Neuronal stem cell (in vitro differentiated cells): Measurements from ENCODE around the gene PROP1.

Source experiments
- DNase-seq: peaks from one replicate; pipeline ENCODE4 v3.0.0-alpha.2; 2013; ENCODE audit warnings: low spot score
- H2AFZ ChIP-seq: one replicate; pipeline ENCODE4 v1.6.1; 2013; ENCODE audit warnings: mild to moderate bottlenecking, low read length, inconsistent platforms
- H2AK5ac ChIP-seq: 2 replicates; pipeline ENCODE4 v1.6.1; 2013; ENCODE audit warnings: low read depth, mild to moderate bottlenecking, inconsistent platforms, low read length, moderate library complexity, mixed read lengths
- H2BK120ac ChIP-seq: 2 replicates; pipeline ENCODE4 v1.6.1; 2013; ENCODE audit warnings: low read depth, mild to moderate bottlenecking, inconsistent platforms, low read length, moderate library complexity, mixed read lengths
- H2BK12ac ChIP-seq: one replicate; pipeline ENCODE4 v1.6.1; 2013; ENCODE audit warnings: low read length, inconsistent platforms
- H2BK15ac ChIP-seq: 2 replicates; pipeline ENCODE4 v1.6.1; 2013; ENCODE audit warnings: mild to moderate bottlenecking, low read length, inconsistent platforms, mixed read lengths
- H2BK5ac ChIP-seq: one replicate; pipeline ENCODE4 v1.6.1; 2013; ENCODE audit warnings: inconsistent platforms, mild to moderate bottlenecking, low read length, moderate library complexity
- H3K14ac ChIP-seq: one replicate; pipeline ENCODE4 v1.6.1; 2013; ENCODE audit warnings: low read length, inconsistent platforms
- H3K18ac ChIP-seq: 2 replicates; pipeline ENCODE4 v1.6.1; 2013; ENCODE audit warnings: low read length, inconsistent platforms
- H3K23ac ChIP-seq: 2 replicates; pipeline ENCODE4 v1.6.1; 2013; ENCODE audit warnings: low read depth, mild to moderate bottlenecking, mixed read lengths, low read length, inconsistent platforms; ENCODE audit not compliant: poor library complexity
- H3K27ac ChIP-seq: replicated peaks from 3 replicates; pipeline ENCODE4 v1.5.1; 2013; ENCODE audit warnings: low read length, inconsistent platforms
- H3K27me3 ChIP-seq, 3 experiments: 2 replicates each; pipeline ENCODE4 v1.6.1; 2013; ENCODE audit warnings: low read length in 3 of 3, mild to moderate bottlenecking in 2 of 3, inconsistent platforms in 1 of 3, low read depth in 1 of 3, mixed read lengths in 1 of 3, moderate library complexity in 1 of 3; ENCODE audit not compliant: control insufficient read depth in 3 of 3, insufficient read depth in 3 of 3
- H3K36me3 ChIP-seq, 2 donors: replicated peaks in 1 of 2; 2 replicates each; pipeline ENCODE4 v1.6.1; 2013; ENCODE audit warnings: low read length in 2 of 2; ENCODE audit not compliant: control insufficient read depth in 2 of 2, insufficient read depth in 2 of 2
- H3K4ac ChIP-seq: 2 replicates; pipeline ENCODE4 v1.6.1; 2013; ENCODE audit warnings: inconsistent platforms, mild to moderate bottlenecking, low read length, moderate library complexity
- H3K4me1 ChIP-seq, 2 donors: 1 replicate in 1 of 2; 2 replicates in 1 of 2; pipeline ENCODE4 v1.6.1; 2013; ENCODE audit warnings: low read length in 2 of 2, low read depth in 1 of 2; ENCODE audit not compliant: control insufficient read depth in 2 of 2, insufficient read depth in 1 of 2
- H3K4me2 ChIP-seq: one replicate; pipeline ENCODE4 v1.6.1; 2013; ENCODE audit warnings: mild to moderate bottlenecking, low read length, inconsistent platforms; ENCODE audit not compliant: insufficient read depth, poor library complexity, severe bottlenecking
- H3K4me3 ChIP-seq, 2 donors: 2 replicates each; pipeline ENCODE4 v1.5.1; 2013; ENCODE audit warnings: low read length in 2 of 2, mild to moderate bottlenecking in 2 of 2, inconsistent platforms in 1 of 2, moderate library complexity in 1 of 2
- H3K79me1 ChIP-seq: one replicate; pipeline ENCODE4 v1.6.1; 2013; ENCODE audit warnings: low read depth, mild to moderate bottlenecking, inconsistent platforms, low read length, moderate library complexity
- H3K9ac ChIP-seq: one replicate; pipeline ENCODE4 v1.6.1; 2013; ENCODE audit warnings: mild to moderate bottlenecking, low read depth, low read length, inconsistent platforms; ENCODE audit not compliant: poor library complexity
- H3K9me3 ChIP-seq, 2 donors: replicated peaks in 1 of 2; 2 replicates each; pipeline versions ENCODE3 to v1.6.1; 2013; ENCODE audit warnings: low read length in 2 of 2, mild to moderate bottlenecking in 2 of 2, inconsistent platforms in 1 of 2, low read depth in 1 of 2, mixed read lengths in 1 of 2, moderate library complexity in 1 of 2; ENCODE audit not compliant: control insufficient read depth in 2 of 2, insufficient read depth in 1 of 2
- H4K8ac ChIP-seq: one replicate; pipeline ENCODE4 v1.6.1; 2013; ENCODE audit warnings: low read depth, mild to moderate bottlenecking, inconsistent platforms, low read length, moderate library complexity
- H4K91ac ChIP-seq: one replicate; pipeline ENCODE4 v1.6.1; 2013; ENCODE audit warnings: low read length, low read depth, mild to moderate bottlenecking, inconsistent platforms; ENCODE audit not compliant: poor library complexity
- WGBS, 2 donors: extraction: QIAGEN DNeasy Blood & Tissue Kit; methylation state at CpG; one replicate each; pipeline ENCODE4 v1.1.7; 2013; ENCODE audit warnings: missing lambda C conversion rate in 2 of 2, mixed read lengths in 1 of 2; ENCODE audit not compliant: insufficient read length in 2 of 2, insufficient replicate concordance in 1 of 2; ENCODE audit errors: extremely low coverage in 2 of 2; 5-methylcytosine and 5-hydroxymethylcytosine counted together

The PROP1 gene

GRCh38 chr5:177994063-177994462, 2.0 kb downstream of the PROP1 start:
- H4K91ac ChIP-seq: no peak overlapping the region
- peaks cover 0 to 16% (median 0%) of the 10 kb centered on the region in 3 experiments for H3K27me3 ChIP-seq
- H2BK12ac ChIP-seq: no peak overlapping the region
- H3K14ac ChIP-seq: no peak overlapping the region
- H3K27ac ChIP-seq: no peak overlapping the region
- H4K8ac ChIP-seq: no peak overlapping the region
- H3K4me2 ChIP-seq: no peak overlapping the region
- H3K4me3 ChIP-seq: no peak overlapping the region
- H2AFZ ChIP-seq: no peak overlapping the region
- H2AK5ac ChIP-seq: no peak overlapping the region
- H3K4ac ChIP-seq: no peak overlapping the region
- H3K36me3 ChIP-seq: no peaks in the 10 kb centered on the region
- H2BK15ac ChIP-seq: no peak overlapping the region
- no peak overlapping the region for H3K18ac ChIP-seq
- no peak overlapping the region for H3K9ac ChIP-seq
- H3K4me1 ChIP-seq: no peaks in the 10 kb centered on the region
- peaks cover 0 to 3% of the 10 kb centered on the region in 2 donors for H3K9me3 ChIP-seq
- no peak overlapping the region for H2BK5ac ChIP-seq
- H2BK120ac ChIP-seq: no peak overlapping the region
- no CpG with 5 or more reads among the region's 19 CpGs for WGBS, 2 donors
- no peaks in the 10 kb centered on the region for H3K79me1 ChIP-seq
- DNase-seq: no peak
- H3K23ac ChIP-seq: no peak overlapping the region

- peak overlapping the region; percentile 13 for H2AK5ac ChIP-seq
- H3K9me3 ChIP-seq: peaks cover 0 to 3% of the 10 kb centered on the region in 2 donors
- no peak overlapping the region for H3K27ac ChIP-seq
- no peak overlapping the region for H2BK12ac ChIP-seq
- no peak overlapping the region for H4K91ac ChIP-seq
- no peaks in the 10 kb centered on the region for H3K79me1 ChIP-seq
- H2BK120ac ChIP-seq: no peak overlapping the region
- H2AFZ ChIP-seq: no peak overlapping the region
- no peak overlapping the region for H3K4me3 ChIP-seq
- no peak overlapping the region for H3K14ac ChIP-seq
- DNase-seq: no peak
- no peak overlapping the region for H3K23ac ChIP-seq
- no peak overlapping the region for H3K4me2 ChIP-seq
- H3K18ac ChIP-seq: peak overlapping the region; percentile 17
- H2BK5ac ChIP-seq: no peak overlapping the region
- H4K8ac ChIP-seq: no peak overlapping the region
- peaks cover 0 to 16% (median 0%) of the 10 kb centered on the region in 3 experiments for H3K27me3 ChIP-seq
- H3K9ac ChIP-seq: no peak overlapping the region
- no peak overlapping the region for H3K4ac ChIP-seq
- H3K4me1 ChIP-seq: no peaks in the 10 kb centered on the region
- no peaks in the 10 kb centered on the region for H3K36me3 ChIP-seq
- H2BK15ac ChIP-seq: no peak overlapping the region
- WGBS, 2 donors: no CpG with 5 or more reads among the region's 6 CpGs
These were observed 3.6 kb downstream of the PROP1 start for GRCh38 chr5:177992466-177992865.

GRCh38 chr5:177988989-177989625, 6.9 kb downstream of the PROP1 start:
- H3K27me3 ChIP-seq: peaks cover 0 to 2% (median 0%) of the 10 kb centered on the region in 3 experiments
- no peak overlapping the region for H2AK5ac ChIP-seq
- H2BK15ac ChIP-seq: no peak overlapping the region
- peaks cover 0 to 3% of the 10 kb centered on the region in 2 donors for H3K9me3 ChIP-seq
- no peak overlapping the region for H3K9ac ChIP-seq
- no peak overlapping the region for H2BK5ac ChIP-seq
- no peak overlapping the region for H2AFZ ChIP-seq
- no peak overlapping the region for H3K14ac ChIP-seq
- no peak overlapping the region for H3K4ac ChIP-seq
- H2BK120ac ChIP-seq: no peak overlapping the region
- no peak overlapping the region for H3K27ac ChIP-seq
- H3K36me3 ChIP-seq: no peaks in the 10 kb centered on the region
- no peaks in the 10 kb centered on the region for H3K4me1 ChIP-seq
- H4K8ac ChIP-seq: no peak overlapping the region
- DNase-seq: no peak
- no peak overlapping the region for H3K4me3 ChIP-seq
- H3K4me2 ChIP-seq: no peak overlapping the region
- no peak overlapping the region for H4K91ac ChIP-seq
- H2BK12ac ChIP-seq: no peak overlapping the region
- no peak overlapping the region for H3K18ac ChIP-seq
- H3K79me1 ChIP-seq: no peaks in the 10 kb centered on the region
- H3K23ac ChIP-seq: no peak overlapping the region
- no CpG with 5 or more reads among the region's 11 CpGs for WGBS, 2 donors

- no CpG with 5 or more reads among the region's 9 CpGs for WGBS, 2 donors
- no peak overlapping the region for H2BK120ac ChIP-seq
- H3K4me2 ChIP-seq: no peak overlapping the region
These were observed 8.7 kb downstream of the PROP1 start for GRCh38 chr5:177987326-177987725.

More at GRCh38 chr5:177987326-177987725, 8.7 kb downstream of the PROP1 start:
- Histone ChIP-seq H3K4me1 (peaks cover 0 to 2% of the 10 kb centered on the region in 2 donors), H4K91ac (no peak overlapping the region), H3K18ac (no peak overlapping the region), H3K36me3 (no peaks in the 10 kb centered on the region), H2BK12ac (no peak overlapping the region), H2BK5ac (no peak overlapping the region), H3K23ac (no peak overlapping the region), H3K4me3 (no peak overlapping the region), H4K8ac (no peak overlapping the region), H2BK15ac (no peak overlapping the region), H2AK5ac (no peak overlapping the region), H3K9ac (no peak overlapping the region), H3K14ac (no peak overlapping the region), H3K9me3 (peaks cover 0 to 3% of the 10 kb centered on the region in 2 donors), H3K79me1 (no peaks in the 10 kb centered on the region), H3K27ac (no peak overlapping the region), H2AFZ (no peak overlapping the region), H3K27me3 (peaks cover 0 to 6% (median 0%) of the 10 kb centered on the region in 3 experiments), H3K4ac (no peak overlapping the region)
- DNase-seq: no peak
